WTC11 (cell line): Measurements from ENCODE around the gene LRRC58.
A peak's percentile ranks its signal among the peaks of the same experiment; 100 is the strongest.

Source experiments
- CREM ChIP-seq: sonication (generic); formaldehyde crosslinking; IDR thresholded peaks from 2 replicates; pipeline ENCODE4 v1.8.1; 2022; ENCODE audit warnings: mild to moderate bottlenecking, missing genetic modification reagents, moderate library complexity
- CTCF ChIP-seq: fragments of 200-600 bp; IDR thresholded peaks from 2 replicates; pipeline ENCODE4 v1.8.0; 2022; ENCODE audit warnings: antibody characterized with exemption
- E2F4 ChIP-seq: sonication (generic); formaldehyde crosslinking; IDR thresholded peaks from 2 replicates; pipeline ENCODE4 v1.8.1; 2022; ENCODE audit warnings: low read depth, mild to moderate bottlenecking, moderate library complexity, missing genetic modification reagents, borderline replicate concordance
- E2F5 ChIP-seq: sonication (generic); formaldehyde crosslinking; IDR thresholded peaks from 2 replicates; pipeline ENCODE4 v1.8.1; 2022; ENCODE audit warnings: mild to moderate bottlenecking, moderate library complexity, missing genetic modification reagents
- IRF2 ChIP-seq: sonication (generic); formaldehyde crosslinking; IDR thresholded peaks from 2 replicates; pipeline ENCODE4 v1.8.0; 2022; ENCODE audit warnings: low read depth, missing genetic modification reagents, borderline replicate concordance
- NR3C1 ChIP-seq: sonication (generic); formaldehyde crosslinking; conservative IDR thresholded peaks from 2 replicates; pipeline ENCODE4 v1.8.1; 2023; ENCODE audit warnings: low read depth, mild to moderate bottlenecking, missing genetic modification reagents
- SP1 ChIP-seq: sonication (generic); formaldehyde crosslinking; conservative IDR thresholded peaks from 2 replicates; pipeline ENCODE4 v1.8.1; 2022; ENCODE audit warnings: missing genetic modification reagents
- USF1 ChIP-seq: sonication (generic); formaldehyde crosslinking; IDR thresholded peaks from 2 replicates; pipeline ENCODE4 v1.8.0; 2022; ENCODE audit warnings: mild to moderate bottlenecking, missing genetic modification reagents
- ZNF138 ChIP-seq: sonication (generic); formaldehyde crosslinking; conservative IDR thresholded peaks from 2 replicates; pipeline ENCODE4 v1.8.1; 2022; ENCODE audit warnings: mild to moderate bottlenecking, moderate library complexity, missing genetic modification reagents
- ZNF512 ChIP-seq: sonication (generic); formaldehyde crosslinking; IDR thresholded peaks from 2 replicates; pipeline ENCODE4 v1.8.1; 2022; ENCODE audit warnings: missing genetic modification reagents, borderline replicate concordance

- 0 out of 2 replicates have a peak, but pooled peaks have one; percentile 55 for TF ChIP-seq E2F4
- TF ChIP-seq CTCF: no peak
- TF ChIP-seq USF1 (CRISPR knock-in tag): peak; percentile 51; the same call in 1 of the 2 replicates
- TF ChIP-seq NR3C1 (CRISPR knock-in tag): no peak
- TF ChIP-seq ZNF512: no peak
- peak; percentile 58; the same call in 1 of the 2 replicates for TF ChIP-seq E2F5 (CRISPR knock-in tag)
- TF ChIP-seq CREM (CRISPR knock-in tag): 0 out of 2 replicates have a peak, but pooled peaks have one; percentile 69
- TF ChIP-seq IRF2 (CRISPR knock-in tag): no peak
- peak; percentile 82; the same call in 1 of the 2 replicates for TF ChIP-seq ZNF138 (CRISPR knock-in tag)
- 0 out of 2 replicates have a peak, but pooled peaks have one; percentile 12 for TF ChIP-seq SP1 (CRISPR knock-in tag)
These were observed 64.2 kb downstream of the LRRC58 start, which contains the start of gene GPR156 for GRCh38 chr3:120284747-120285507.
